ENCODE measurements around the gene KRT23.

The KRT23 gene

GRCh38 chr17:40952154-40952553 lies 14.7 kb upstream of the KRT23 start:
- no peak overlapping the region for H3K9ac ChIP-seq
- H3K4me3 ChIP-seq: no peak overlapping the region
- no peak overlapping the region for H3K27ac ChIP-seq
- no peaks in the 10 kb centered on the region for H3K36me3 ChIP-seq
- H3K27me3 ChIP-seq: no peaks in the 10 kb centered on the region
- H4K20me1 ChIP-seq: no peaks in the 10 kb centered on the region
- no peaks in the 10 kb centered on the region for H3K9me3 ChIP-seq (replicated peaks in 1 of 11)
- H3K4me2 ChIP-seq: no peak overlapping the region
- H3K4me1 ChIP-seq: peaks cover 0 to 24% (median 2%) of the 10 kb centered on the region in 10 experiments; a peak in 8 of 20 replicates
- no peak for TF ChIP-seq Cebpa-rat (IDR thresholded peaks at IDR 0.05)

DNA sequence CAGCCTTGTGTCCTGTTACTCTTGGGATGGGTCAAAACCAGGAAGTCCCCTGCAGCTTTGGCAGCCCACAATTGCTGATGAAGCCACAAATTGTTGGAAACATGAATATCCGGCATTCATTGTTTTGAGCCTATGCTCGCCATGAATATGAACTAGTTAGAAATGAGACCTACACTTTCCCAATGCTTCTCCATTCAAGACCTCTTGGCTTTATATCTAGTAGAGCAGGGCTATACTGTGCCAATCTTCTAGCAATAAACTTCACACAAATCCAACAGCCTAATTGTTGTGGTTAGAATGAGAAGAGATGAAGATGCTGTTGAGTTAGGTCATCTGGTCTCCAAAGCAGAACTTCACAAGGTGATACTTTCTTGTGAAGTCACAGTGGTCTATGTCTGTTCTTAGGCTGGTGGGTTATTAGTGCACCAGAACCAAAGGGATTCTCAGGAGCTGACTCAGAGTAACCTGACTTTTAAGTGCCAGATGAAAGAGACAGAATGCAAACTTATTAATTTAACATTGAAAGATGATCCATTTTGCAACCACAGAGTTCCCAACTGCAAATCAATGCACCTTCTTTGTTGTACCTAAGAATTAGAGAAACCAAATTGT lies 13.7 kb upstream of the KRT23 start:
- Histone ChIP-seq H3K27me3 (no peaks in the 10 kb centered on the region), H4K20me1 (no peaks in the 10 kb centered on the region), H3K9me3 (replicated peaks in 1 of 11) (no peaks in the 10 kb centered on the region), H3K9ac (no peak overlapping the region), H3K36me3 (no peaks in the 10 kb centered on the region), H3K27ac (no peak overlapping the region), H3K4me3 (no peak overlapping the region), H3K4me1 (peaks cover 0 to 13% (median 0%) of the 10 kb centered on the region in 10 experiments; a peak in 7 of 20 replicates), H3K4me2 (no peak overlapping the region)
- TF ChIP-seq Cebpa-rat (IDR thresholded peaks at IDR 0.05): no peak

DNA sequence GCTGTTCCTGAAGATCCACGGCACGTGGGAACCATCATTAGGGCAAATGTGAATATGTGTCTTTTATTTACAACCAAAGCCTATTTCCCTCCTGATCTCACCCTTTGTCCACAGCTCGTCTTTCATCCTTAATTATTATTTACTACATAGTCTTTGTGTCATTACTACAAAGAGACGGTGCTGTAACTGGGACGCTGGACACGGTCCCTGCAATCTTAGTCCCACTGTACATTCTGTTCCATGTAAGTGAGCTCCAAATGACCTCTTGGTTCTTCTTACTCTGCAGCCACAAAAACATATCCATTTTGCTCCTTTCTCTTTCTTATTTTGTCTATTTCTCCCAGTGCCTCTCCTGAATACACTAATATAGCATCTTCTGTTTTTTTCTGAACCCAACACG lies 12.7 kb upstream of the KRT23 start:
- no peaks in the 10 kb centered on the region for H3K36me3 ChIP-seq
- H4K20me1 ChIP-seq: no peaks in the 10 kb centered on the region
- H3K27ac ChIP-seq: no peak overlapping the region
- peaks cover 0 to 11% (median 0%) of the 10 kb centered on the region in 10 experiments; a peak in 7 of 20 replicates for H3K4me1 ChIP-seq
- no peak overlapping the region for H3K9ac ChIP-seq
- TF ChIP-seq Cebpa-rat (IDR thresholded peaks at IDR 0.05): no peak
- H3K27me3 ChIP-seq: no peaks in the 10 kb centered on the region
- no peaks in the 10 kb centered on the region for H3K9me3 ChIP-seq (replicated peaks in 1 of 11)
- no peak overlapping the region for H3K4me3 ChIP-seq
- H3K4me2 ChIP-seq: no peak overlapping the region

DNA sequence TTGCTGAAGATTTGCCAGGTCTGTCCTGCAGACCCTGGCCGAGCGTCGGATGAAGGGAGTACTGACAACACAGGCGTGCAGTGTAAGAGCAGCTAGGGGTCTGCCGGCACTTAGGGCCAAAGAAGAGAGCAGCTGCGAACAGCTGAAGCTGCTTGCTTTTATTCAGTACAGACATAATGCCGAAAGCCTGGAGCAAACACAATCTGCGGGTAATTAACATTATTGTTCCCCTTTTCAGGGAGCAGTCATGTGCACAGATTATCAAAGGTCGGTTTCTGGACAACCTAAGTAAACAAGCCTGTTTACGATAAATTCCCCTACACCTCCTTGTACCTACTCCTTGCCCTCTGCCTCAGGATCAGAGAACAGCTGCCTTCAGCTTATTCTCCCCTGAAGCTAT lies 12.0 kb upstream of the KRT23 start:
- Histone ChIP-seq H3K36me3 (no peaks in the 10 kb centered on the region), H3K9ac (no peak overlapping the region), H3K4me3 (no peak overlapping the region), H4K20me1 (no peaks in the 10 kb centered on the region), H3K4me1 (peaks cover 0 to 11% (median 0%) of the 10 kb centered on the region in 10 experiments; a peak in 7 of 20 replicates), H3K9me3 (replicated peaks in 1 of 11) (no peaks in the 10 kb centered on the region), H3K27ac (no peak overlapping the region), H3K27me3 (no peaks in the 10 kb centered on the region), H3K4me2 (no peak overlapping the region)
- TF ChIP-seq Cebpa-rat (IDR thresholded peaks at IDR 0.05): no peak

DNA sequence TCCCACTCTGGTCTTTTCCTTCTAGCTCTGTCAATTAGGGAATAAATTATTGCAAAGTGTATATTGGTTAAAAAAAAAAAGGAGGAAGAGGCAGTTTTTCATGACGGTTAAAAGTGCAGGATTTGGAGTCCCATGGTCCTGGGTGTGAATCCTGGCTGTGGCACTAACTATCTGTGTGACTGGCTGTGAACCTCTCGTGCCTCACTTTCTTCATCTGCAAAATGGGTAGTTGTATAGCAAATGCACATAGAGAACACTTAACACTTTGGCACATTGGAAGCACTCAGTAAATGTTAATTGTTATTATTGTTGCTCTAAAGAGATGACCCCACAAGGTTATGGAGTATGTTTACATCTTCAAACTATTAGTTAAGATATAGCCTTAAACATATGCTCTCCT lies 10.5 kb upstream of the KRT23 start:
- H3K27ac ChIP-seq: no peak overlapping the region

GRCh38 chr17:40945414-40945813 lies 8.0 kb upstream of the KRT23 start:
- Histone ChIP-seq H3K9ac (no peak overlapping the region), H3K27ac (no peak overlapping the region), H3K27me3 (no peaks in the 10 kb centered on the region), H3K9me3 (replicated peaks in 1 of 11) (no peaks in the 10 kb centered on the region), H3K4me3 (no peak overlapping the region), H4K20me1 (no peaks in the 10 kb centered on the region), H3K4me1 (no peaks in the 10 kb centered on the region), H3K36me3 (no peaks in the 10 kb centered on the region), H3K4me2 (no peak overlapping the region)
- no peak for TF ChIP-seq Cebpa-rat (IDR thresholded peaks at IDR 0.05)

More for the DNA sequence above, 10.5 kb upstream of the KRT23 start:
- no peaks in the 10 kb centered on the region for H3K27me3 ChIP-seq
- H4K20me1 ChIP-seq: no peaks in the 10 kb centered on the region
- peaks cover 0 to 5% (median 0%) of the 10 kb centered on the region in 10 experiments; a peak in 7 of 20 replicates for H3K4me1 ChIP-seq
- H3K9me3 ChIP-seq (replicated peaks in 1 of 11): no peaks in the 10 kb centered on the region
- H3K4me3 ChIP-seq: no peak overlapping the region
- no peak overlapping the region for H3K4me2 ChIP-seq
- no peak overlapping the region for H3K9ac ChIP-seq
- H3K36me3 ChIP-seq: no peaks in the 10 kb centered on the region
- TF ChIP-seq Cebpa-rat (IDR thresholded peaks at IDR 0.05): no peak

- H3K9ac ChIP-seq: no peak overlapping the region
- no peaks in the 10 kb centered on the region for H3K36me3 ChIP-seq
- no peaks in the 10 kb centered on the region for H3K27me3 ChIP-seq
- no peak overlapping the region for H3K4me3 ChIP-seq
- H3K9me3 ChIP-seq (replicated peaks in 1 of 11): no peaks in the 10 kb centered on the region
- no peak overlapping the region for H3K4me2 ChIP-seq
- no peaks in the 10 kb centered on the region for H3K4me1 ChIP-seq
- H4K20me1 ChIP-seq: no peaks in the 10 kb centered on the region
- H3K27ac ChIP-seq: no peak overlapping the region
- TF ChIP-seq Cebpa-rat (IDR thresholded peaks at IDR 0.05): no peak
Measured at GRCh38 chr17:40944531-40944930, 7.1 kb upstream of the KRT23 start.

- H4K20me1 ChIP-seq: no peaks in the 10 kb centered on the region
- H3K27me3 ChIP-seq: no peaks in the 10 kb centered on the region
- no peak overlapping the region for H3K4me2 ChIP-seq
- no peak overlapping the region for H3K9ac ChIP-seq
- no peaks in the 10 kb centered on the region for H3K9me3 ChIP-seq (replicated peaks in 1 of 11)
- no peak for TF ChIP-seq Cebpa-rat (IDR thresholded peaks at IDR 0.05)
- H3K36me3 ChIP-seq: no peaks in the 10 kb centered on the region
- H3K27ac ChIP-seq: no peak overlapping the region
- no peak overlapping the region for H3K4me3 ChIP-seq
- H3K4me1 ChIP-seq: no peaks in the 10 kb centered on the region
Measured at GRCh38 chr17:40942553-40942952, 5.1 kb upstream of the KRT23 start.

GRCh38 chr17:40940266-40940665 lies 2.8 kb upstream of the KRT23 start:
- no peaks in the 10 kb centered on the region for H3K27me3 ChIP-seq
- TF ChIP-seq Cebpa-rat (IDR thresholded peaks at IDR 0.05): no peak
- H3K4me3 ChIP-seq: no peak overlapping the region
- H3K36me3 ChIP-seq: no peaks in the 10 kb centered on the region
- no peaks in the 10 kb centered on the region for H3K9me3 ChIP-seq (replicated peaks in 1 of 11)
- no peak overlapping the region for H3K4me2 ChIP-seq
- H3K4me1 ChIP-seq: peaks cover 0 to 4% (median 0%) of the 10 kb centered on the region in 10 experiments; a peak in 1 of 20 replicates
- no peak overlapping the region for H3K9ac ChIP-seq
- H4K20me1 ChIP-seq: no peaks in the 10 kb centered on the region
- no peak overlapping the region for H3K27ac ChIP-seq

GRCh38 chr17:40938981-40939380 lies 1.5 kb upstream of the KRT23 start:
- H3K9ac ChIP-seq: no peak overlapping the region
- no peaks in the 10 kb centered on the region for H4K20me1 ChIP-seq
- no peaks in the 10 kb centered on the region for H3K9me3 ChIP-seq (replicated peaks in 1 of 11)
- H3K27ac ChIP-seq: no peak overlapping the region
- H3K4me3 ChIP-seq: no peak overlapping the region
- H3K4me1 ChIP-seq: peaks cover 0 to 4% (median 0%) of the 10 kb centered on the region in 10 experiments; a peak in 1 of 20 replicates
- H3K4me2 ChIP-seq: no peak overlapping the region
- no peak for TF ChIP-seq Cebpa-rat (IDR thresholded peaks at IDR 0.05)
- H3K27me3 ChIP-seq: no peaks in the 10 kb centered on the region
- no peaks in the 10 kb centered on the region for H3K36me3 ChIP-seq
